Measurements from ENCODE around the gene USP7. TPM values are rescaled to one million over a fixed set of nuclear protein-coding genes. Genes with fewer than 3 reads are reported as not detected.

USP7 gene
- polyA plus RNA-seq, 3 donors, result 2.4 to 31.7 (median 4.1) TPM

GRCh38 chr16:8887952-8888560, 75.7 kb downstream of the USP7 start:
- Histone ChIP-seq H2AFZ (ENCODE audit: insufficient read depth, low read depth, low read length, poor library complexity, severe bottlenecking) (no peak overlapping the region), H3K79me2 (ENCODE audit: insufficient read depth, low read length) (no peaks in the 10 kb centered on the region), H3K4me1 (ENCODE audit: control insufficient read depth in 1 of 2, insufficient read depth in 2 of 2, low read length in 2 of 2) (no peaks in the 10 kb centered on the region), H4K20me1 (ENCODE audit: insufficient read depth, low read length) (peaks cover 76% of the 10 kb centered on the region), H3K4me2 (replicated peaks; ENCODE audit: extremely low read depth, low read length, poor library complexity, severe bottlenecking) (no peak overlapping the region), H3K27ac (ENCODE audit: low read depth in 1 of 2, low read length in 2 of 2) (no peak overlapping the region), H3K27me3 (ENCODE audit: control insufficient read depth in 2 of 2, insufficient read depth in 2 of 2, low read length in 2 of 2) (peaks cover 0 to 14% of the 10 kb centered on the region in 2 donors), H3K36me3 (replicated peaks in 1 of 2; ENCODE audit: control insufficient read depth in 1 of 2, insufficient read depth in 2 of 2, low read length in 2 of 2) (peaks cover 32 to 43% of the 10 kb centered on the region in 2 donors), H3K4me3 (replicated peaks in 1 of 3; ENCODE audit: low read depth in 2 of 3, low read length in 3 of 3) (no peak overlapping the region), H3K9ac (ENCODE audit: insufficient read depth, low read length, poor library complexity, severe bottlenecking) (no peak overlapping the region), H3K9me3 (replicated peaks in 1 of 2; ENCODE audit: control insufficient read depth in 1 of 2, insufficient read depth in 1 of 2, low read length in 2 of 2) (no peaks in the 10 kb centered on the region)
- 83% methylated on average over 16 of the region's 16 CpGs for WGBS (ENCODE audit: insufficient coverage)
- Mint-ChIP-seq H3K4me1 (peaks cover 9% of the 10 kb centered on the region), H3K36me3 (peaks cover 39 to 41% of the 10 kb centered on the region in 2 donors), H3K4me3 (no peak overlapping the region), H3K27ac (no peak overlapping the region), H3K9me3 (no peaks in the 10 kb centered on the region), H3K27me3 (ENCODE audit: low read depth in 3 of 3) (peaks cover 21 to 25% (median 24%) of the 10 kb centered on the region in 3 donors)
- intact Hi-C loops (cut with micrococcal nuclease), result loop anchor here in 1 of 2 donors (10.0 kb wide), 1 partner anchor 253 kb away; no protein-coding TSS in a partner anchor
- no peak for DNase-seq
- TF ChIP-seq, protein P1, sequence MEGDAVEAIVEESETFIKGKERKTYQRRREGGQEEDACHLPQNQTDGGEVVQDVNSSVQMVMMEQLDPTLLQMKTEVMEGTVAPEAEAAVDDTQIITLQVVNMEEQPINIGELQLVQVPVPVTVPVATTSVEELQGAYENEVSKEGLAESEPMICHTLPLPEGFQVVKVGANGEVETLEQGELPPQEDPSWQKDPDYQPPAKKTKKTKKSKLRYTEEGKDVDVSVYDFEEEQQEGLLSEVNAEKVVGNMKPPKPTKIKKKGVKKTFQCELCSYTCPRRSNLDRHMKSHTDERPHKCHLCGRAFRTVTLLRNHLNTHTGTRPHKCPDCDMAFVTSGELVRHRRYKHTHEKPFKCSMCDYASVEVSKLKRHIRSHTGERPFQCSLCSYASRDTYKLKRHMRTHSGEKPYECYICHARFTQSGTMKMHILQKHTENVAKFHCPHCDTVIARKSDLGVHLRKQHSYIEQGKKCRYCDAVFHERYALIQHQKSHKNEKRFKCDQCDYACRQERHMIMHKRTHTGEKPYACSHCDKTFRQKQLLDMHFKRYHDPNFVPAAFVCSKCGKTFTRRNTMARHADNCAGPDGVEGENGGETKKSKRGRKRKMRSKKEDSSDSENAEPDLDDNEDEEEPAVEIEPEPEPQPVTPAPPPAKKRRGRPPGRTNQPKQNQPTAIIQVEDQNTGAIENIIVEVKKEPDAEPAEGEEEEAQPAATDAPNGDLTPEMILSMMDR (IDR thresholded peaks at IDR 0.05), result no peak

DNA sequence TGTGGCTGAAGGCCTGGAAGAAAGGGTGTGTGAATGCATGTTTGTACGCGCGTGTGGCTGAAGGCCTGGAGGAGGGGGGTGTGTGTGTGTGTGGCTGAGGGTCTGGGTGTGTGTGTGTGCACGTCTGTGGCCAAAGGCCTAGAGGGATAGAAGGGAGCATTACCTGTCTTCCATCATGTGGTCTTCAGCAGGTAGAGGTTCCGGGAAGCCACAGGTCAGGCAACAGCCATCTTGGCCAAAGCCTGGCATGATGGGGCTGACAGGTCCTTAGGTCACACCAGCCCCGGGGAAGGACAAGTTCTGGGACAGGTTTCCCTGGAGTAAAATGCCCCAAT, 76.3 kb downstream of the USP7 start:
- Histone ChIP-seq H3K4me3 (replicated peaks in 1 of 3; ENCODE audit: low read depth in 2 of 3, low read length in 3 of 3) (no peak overlapping the region), H3K4me1 (ENCODE audit: control insufficient read depth in 1 of 2, insufficient read depth in 2 of 2, low read length in 2 of 2) (no peaks in the 10 kb centered on the region), H3K4me2 (replicated peaks; ENCODE audit: extremely low read depth, low read length, poor library complexity, severe bottlenecking) (no peak overlapping the region), H3K27me3 (ENCODE audit: control insufficient read depth in 2 of 2, insufficient read depth in 2 of 2, low read length in 2 of 2) (peaks cover 0 to 14% of the 10 kb centered on the region in 2 donors), H4K20me1 (ENCODE audit: insufficient read depth, low read length) (peaks cover 70% of the 10 kb centered on the region), H3K27ac (ENCODE audit: low read depth in 1 of 2, low read length in 2 of 2) (no peak overlapping the region), H3K36me3 (replicated peaks in 1 of 2; ENCODE audit: control insufficient read depth in 1 of 2, insufficient read depth in 2 of 2, low read length in 2 of 2) (peaks cover 26 to 36% of the 10 kb centered on the region in 2 donors), H3K9ac (ENCODE audit: insufficient read depth, low read length, poor library complexity, severe bottlenecking) (no peak overlapping the region), H3K79me2 (ENCODE audit: insufficient read depth, low read length) (no peaks in the 10 kb centered on the region), H3K9me3 (replicated peaks in 1 of 2; ENCODE audit: control insufficient read depth in 1 of 2, insufficient read depth in 1 of 2, low read length in 2 of 2) (no peaks in the 10 kb centered on the region), H2AFZ (ENCODE audit: insufficient read depth, low read depth, low read length, poor library complexity, severe bottlenecking) (no peak overlapping the region)
- H3K4me3 Mint-ChIP-seq, result peak overlapping the region in 1 of 2 donors; percentile 1
- H3K27me3 Mint-ChIP-seq (ENCODE audit: low read depth in 3 of 3), result peaks cover 21 to 25% (median 24%) of the 10 kb centered on the region in 3 donors
- H3K4me1 Mint-ChIP-seq, result peaks cover 9% of the 10 kb centered on the region
- TF ChIP-seq, protein P1 (IDR thresholded peaks at IDR 0.05), result no peak
- H3K36me3 Mint-ChIP-seq, result peaks cover 32 to 34% of the 10 kb centered on the region in 2 donors
- intact Hi-C loops (cut with micrococcal nuclease), result loop anchor here in 1 of 2 donors (10.0 kb wide), 1 partner anchor 253 kb away; no protein-coding TSS in a partner anchor
- H3K27ac Mint-ChIP-seq, result no peak overlapping the region
- 94% methylated on average over 6 of the region's 6 CpGs for WGBS (ENCODE audit: insufficient coverage)
- no peaks in the 10 kb centered on the region for H3K9me3 Mint-ChIP-seq
- no peak for DNase-seq
